CD14-positive monocyte (primary cell): Measurements from ENCODE around the gene AIFM1. TPM values are rescaled to one million over a fixed set of nuclear protein-coding genes. Genes with fewer than 3 reads are reported as not detected.
"Not testable (repeated sequence)": the region's sequence is repeated elsewhere in the genome, so short reads cannot be mapped to it uniquely, and the experiment has no call there.

ENCODE experiments used
- DNase-seq, 3 donors: peaks; one replicate each; pipeline ENCODE4 v3.0.0-alpha.2; 2011 to 2022
- H2AFZ ChIP-seq: 2 replicates; pipeline ENCODE4 v1.6.0; 2012; ENCODE audit warnings: mild to moderate bottlenecking, low read depth, low read length, inconsistent platforms; ENCODE audit not compliant: insufficient read depth, poor library complexity, severe bottlenecking
- H3K27ac ChIP-seq, 2 donors: 1 replicate in 1 of 2; 2 replicates in 1 of 2; pipeline ENCODE4 v1.5.1; 2012 to 2013; ENCODE audit warnings: low read length in 2 of 2, control low read depth in 1 of 2, inconsistent platforms in 1 of 2, low read depth in 1 of 2, mild to moderate bottlenecking in 1 of 2
- H3K27me3 ChIP-seq, 2 donors: one replicate each; pipeline versions ENCODE4 v1.6.0 to v1.6.1; 2011 to 2013; ENCODE audit warnings: low read length in 2 of 2; ENCODE audit not compliant: control insufficient read depth in 2 of 2, insufficient read depth in 2 of 2
- H3K36me3 ChIP-seq, 2 donors: replicated peaks in 1 of 2; 1 replicate in 1 of 2; 2 replicates in 1 of 2; pipeline versions ENCODE4 v1.5.1 to v1.6.1; 2012 to 2013; ENCODE audit warnings: low read length in 2 of 2, control low read depth in 1 of 2, inconsistent platforms in 1 of 2, mild to moderate bottlenecking in 1 of 2; ENCODE audit not compliant: insufficient read depth in 2 of 2, control insufficient read depth in 1 of 2
- H3K4me1 ChIP-seq, 2 donors: 1 replicate in 1 of 2; 2 replicates in 1 of 2; pipeline versions ENCODE4 v1.5.1 to v1.6.1; 2012 to 2013; ENCODE audit warnings: low read length in 2 of 2, control low read depth in 1 of 2, inconsistent platforms in 1 of 2, mild to moderate bottlenecking in 1 of 2, moderate library complexity in 1 of 2; ENCODE audit not compliant: insufficient read depth in 2 of 2, control insufficient read depth in 1 of 2
- H3K4me2 ChIP-seq: replicated peaks from 2 replicates; pipeline ENCODE3; 2012; ENCODE audit warnings: low read length, moderate library complexity, mild to moderate bottlenecking; ENCODE audit not compliant: poor library complexity, severe bottlenecking; ENCODE audit errors: extremely low read depth
- H3K4me3 ChIP-seq, 3 experiments: fragments of 200-600 bp in 1 of 3; sonication (generic) in 1 of 3; replicated peaks in 1 of 3; 1 replicate in 2 of 3; 2 replicates in 1 of 3; pipeline ENCODE4 v1.5.1; 2011 to 2013; ENCODE audit warnings: low read length in 3 of 3, mild to moderate bottlenecking in 3 of 3, control low read depth in 2 of 3, low read depth in 2 of 3, inconsistent platforms in 1 of 3, moderate library complexity in 1 of 3
- H3K79me2 ChIP-seq: 2 replicates; pipeline ENCODE4 v1.6.0; 2012; ENCODE audit warnings: mild to moderate bottlenecking, control low read depth, inconsistent platforms, low read length, moderate library complexity; ENCODE audit not compliant: insufficient read depth
- H3K9ac ChIP-seq: 2 replicates; pipeline ENCODE4 v1.6.0; 2017; ENCODE audit warnings: low read length, mild to moderate bottlenecking; ENCODE audit not compliant: insufficient read depth, poor library complexity, severe bottlenecking
- H3K9me3 ChIP-seq, 2 donors: replicated peaks in 1 of 2; 1 replicate in 1 of 2; 2 replicates in 1 of 2; pipeline versions ENCODE4 v1.5.1 to v1.6.1; 2012 to 2013; ENCODE audit warnings: low read length in 2 of 2, control low read depth in 1 of 2; ENCODE audit not compliant: control insufficient read depth in 1 of 2, insufficient read depth in 1 of 2
- H4K20me1 ChIP-seq: 2 replicates; pipeline ENCODE4 v1.6.0; 2012; ENCODE audit warnings: mild to moderate bottlenecking, low read length, control low read depth, moderate library complexity; ENCODE audit not compliant: insufficient read depth
- H3K27ac Mint-ChIP-seq, 7 donors: one replicate each; pipeline ENCODE4 v1.8.0; 2020; ENCODE audit warnings: mild to moderate bottlenecking in 7 of 7, mixed read lengths in 7 of 7, moderate library complexity in 6 of 7, inconsistent platforms in 2 of 7
- H3K27me3 Mint-ChIP-seq, 3 donors: one replicate each; pipeline ENCODE4 v1.8.0; 2021 to 2022; ENCODE audit warnings: low read depth in 3 of 3, mild to moderate bottlenecking in 3 of 3, mixed read lengths in 3 of 3, moderate library complexity in 3 of 3, inconsistent platforms in 1 of 3
- H3K36me3 Mint-ChIP-seq, 2 donors: one replicate each; pipeline ENCODE4 v1.8.0; 2020; ENCODE audit warnings: mixed read lengths in 2 of 2, inconsistent platforms in 1 of 2, mild to moderate bottlenecking in 1 of 2
- H3K4me1 Mint-ChIP-seq: one replicate; pipeline ENCODE4 v1.8.0; 2020; ENCODE audit warnings: mild to moderate bottlenecking, mixed read lengths
- H3K4me3 Mint-ChIP-seq, 2 donors: one replicate each; pipeline ENCODE4 v1.8.0; 2020; ENCODE audit warnings: mild to moderate bottlenecking in 2 of 2, mixed read lengths in 2 of 2, moderate library complexity in 1 of 2
- H3K9me3 Mint-ChIP-seq, 7 donors: one replicate each; pipeline ENCODE4 v1.8.0; 2020 to 2022; ENCODE audit warnings: mixed read lengths in 7 of 7, mild to moderate bottlenecking in 6 of 7, moderate library complexity in 6 of 7, inconsistent platforms in 2 of 7
- CTCF ChIP-seq: fragments of 200-600 bp; IDR thresholded peaks from one replicate; pipeline ENCODE4 v1.8.0; 2022; ENCODE audit warnings: antibody characterized with exemption, mild to moderate bottlenecking
- WGBS: methylation state at CpG from one replicate; pipeline ENCODE4 v1.1.5; 2013; ENCODE audit warnings: missing lambda C conversion rate; ENCODE audit not compliant: insufficient coverage; 5-methylcytosine and 5-hydroxymethylcytosine counted together
- intact Hi-C, 2 donors: fragments of 100-400 bp; cut with micrococcal nuclease; formaldehyde crosslinking; loops; one replicate each; pipeline versions ENCODE4 v1.15.0 to v1.15.1; 2023
- polyA plus RNA-seq, 3 donors: library from polyadenylated mRNA; depleted of rRNA in 1 of 3; unstranded in 2 of 3; stranded (reverse) in 1 of 3; fragments of 300-500 nt in 2 of 3; fragments of >200 nt in 1 of 3; fragmentation: Illumina TruSeq in 2 of 3; gene quantifications; 1 replicate in 2 of 3; 2 replicates in 1 of 3; pipeline ENCODE4 v1.2.3, GENCODE V29; 2012 to 2021

Gene AIFM1
- polyA plus RNA-seq, 3 donors, result 15.1 to 19.1 (median 18.6) TPM

DNA sequence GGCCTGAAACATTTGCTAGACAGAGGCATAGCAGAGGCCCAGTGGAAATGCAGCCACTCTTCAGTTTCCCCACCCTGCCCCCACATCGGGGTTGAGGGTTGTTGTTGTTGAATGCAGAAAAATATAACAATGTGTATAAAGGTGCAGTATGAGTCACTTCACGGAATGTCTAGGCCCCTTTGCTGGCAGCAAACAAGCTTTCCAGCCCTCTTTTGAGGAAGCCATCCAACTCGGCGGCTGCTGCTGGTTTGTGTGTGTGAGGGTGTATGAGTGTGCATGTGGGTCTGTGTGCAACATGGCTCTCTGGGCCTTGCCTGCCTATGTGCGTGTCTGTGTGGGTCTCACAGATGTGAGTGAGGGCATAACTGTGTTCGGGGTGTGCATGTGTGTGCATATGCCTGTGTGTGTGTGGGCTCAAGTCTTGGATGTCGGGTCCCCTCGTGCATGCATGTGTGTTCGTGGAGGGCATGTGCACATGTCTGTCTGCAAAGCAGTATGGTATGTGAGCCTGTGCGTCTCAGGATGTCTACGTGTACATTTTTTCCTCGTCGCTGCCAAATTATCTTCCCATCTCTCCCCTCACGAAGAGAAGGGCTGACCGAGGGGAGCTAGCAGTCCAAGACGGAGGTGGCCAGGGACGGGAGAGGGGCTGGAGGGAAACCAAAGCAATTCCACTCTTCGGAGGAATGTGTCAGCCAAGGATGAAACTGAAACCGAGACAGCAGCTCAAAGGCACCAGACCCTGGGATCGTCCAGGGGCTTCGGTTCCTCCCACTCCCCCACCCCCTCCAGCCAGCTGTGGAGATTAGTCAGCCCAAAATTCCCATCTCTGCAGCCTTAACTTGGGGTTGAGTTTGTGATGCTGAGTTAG, 47.0 kb downstream of the AIFM1 start:
- Histone ChIP-seq H3K79me2 (peaks cover 5% of the 10 kb centered on the region), H4K20me1 (no peaks in the 10 kb centered on the region), H3K4me2 (no peak overlapping the region), H3K36me3 (no peaks in the 10 kb centered on the region), H3K4me3 (no peak overlapping the region), H2AFZ (no peak overlapping the region), H3K27ac (no peak overlapping the region), H3K27me3 (no peaks in the 10 kb centered on the region), H3K9ac (no peak overlapping the region), H3K4me1 (peaks cover 18 to 44% of the 10 kb centered on the region in 2 donors), H3K9me3 (no peaks in the 10 kb centered on the region)
- peaks cover 3 to 19% (median 5%) of the 10 kb centered on the region in 3 donors for H3K27me3 Mint-ChIP-seq
- no peak for TF ChIP-seq CTCF
- WGBS, result 44% methylated on average over 4 of the region's 21 CpGs
- H3K4me1 Mint-ChIP-seq, result peaks cover 38% of the 10 kb centered on the region
- H3K9me3 Mint-ChIP-seq, result peaks cover 0 to 2% (median 0%) of the 10 kb centered on the region in 7 donors
- H3K36me3 Mint-ChIP-seq, result peaks cover 2 to 10% of the 10 kb centered on the region in 2 donors
- DNase-seq, result peak in 2 of 3 donors; percentile 22 to 26
- H3K27ac Mint-ChIP-seq, result peak overlapping the region in 2 of 7 donors; percentile 10 to 20
- intact Hi-C loops, result no loop called here
- H3K4me3 Mint-ChIP-seq, result no peak overlapping the region

- Histone ChIP-seq H3K27ac (no peak overlapping the region), H3K27me3 (no peaks in the 10 kb centered on the region), H3K79me2 (peaks cover 8% of the 10 kb centered on the region), H3K4me1 (peaks cover 21 to 43% of the 10 kb centered on the region in 2 donors), H3K4me3 (no peak overlapping the region), H3K4me2 (no peak overlapping the region), H3K9me3 (no peaks in the 10 kb centered on the region), H2AFZ (no peak overlapping the region), H4K20me1 (no peaks in the 10 kb centered on the region), H3K9ac (no peak overlapping the region), H3K36me3 (no peaks in the 10 kb centered on the region)
- Mint-ChIP-seq H3K27ac (peak overlapping the region in 1 of 7 donors; percentile 54), H3K4me3 (no peak overlapping the region), H3K9me3 (peaks cover 0 to 2% (median 0%) of the 10 kb centered on the region in 7 donors), H3K4me1 (peaks cover 42% of the 10 kb centered on the region), H3K27me3 (peaks cover 0 to 14% (median 5%) of the 10 kb centered on the region in 3 donors), H3K36me3 (peaks cover 0 to 3% of the 10 kb centered on the region in 2 donors)
- intact Hi-C loops, result no loop called here
- WGBS, result no CpG with 5 or more reads among the region's 7 CpGs
- DNase-seq, result no peak
- no peak for TF ChIP-seq CTCF
These were observed 48.5 kb downstream of the AIFM1 start for GRCh38 chrX:130117166-130117565.

DNA sequence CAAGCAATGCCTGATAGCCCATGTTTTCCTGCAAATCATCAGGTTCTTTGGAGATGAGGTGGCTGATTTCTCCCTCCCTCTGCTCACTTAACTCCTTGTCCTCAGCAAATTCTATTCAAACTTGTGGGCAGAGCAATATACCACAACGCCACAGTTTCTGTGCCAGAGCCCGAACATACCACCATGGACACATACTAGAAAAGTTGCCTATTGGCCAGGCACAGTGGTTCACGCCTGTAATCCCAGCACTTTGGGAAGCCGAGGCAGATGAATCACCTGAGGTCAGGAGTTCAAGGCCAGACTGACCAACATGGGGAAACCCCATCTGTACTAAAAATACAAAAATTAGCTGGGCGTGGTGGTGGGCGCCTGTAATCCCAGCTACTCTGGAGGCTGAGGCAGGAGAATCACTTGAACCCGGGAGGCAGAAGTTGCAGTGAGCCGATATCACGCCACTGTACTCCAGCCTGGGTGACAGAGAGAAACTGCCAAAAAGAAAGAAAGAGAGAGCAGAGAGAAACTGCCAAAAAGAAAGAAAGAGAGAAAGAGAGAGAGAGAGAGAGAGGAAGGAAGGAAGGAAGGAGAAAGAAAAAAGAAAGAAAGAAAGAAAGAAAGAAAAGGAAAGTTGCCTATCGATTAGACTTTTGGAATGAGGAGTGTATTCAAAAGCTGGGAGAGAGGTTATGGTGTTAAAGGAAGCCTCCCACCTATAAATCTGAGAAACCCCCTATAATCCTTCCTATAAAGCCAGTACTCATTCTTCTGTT, 50.3 kb downstream of the AIFM1 start:
- DNase-seq, H3K9ac ChIP-seq, H3K9me3 Mint-ChIP-seq, H3K4me3 Mint-ChIP-seq, H3K27me3 ChIP-seq, H3K36me3 Mint-ChIP-seq, H3K9me3 ChIP-seq, H3K4me3 ChIP-seq, H4K20me1 ChIP-seq, H3K27ac ChIP-seq, H2AFZ ChIP-seq, intact Hi-C loops, H3K4me2 ChIP-seq, H3K36me3 ChIP-seq: not testable (repeated sequence)
- H3K27ac Mint-ChIP-seq, result peak overlapping the region in 1 of 7 donors; percentile 72
- H3K27me3 Mint-ChIP-seq, result peaks cover 0 to 11% (median 5%) of the 10 kb centered on the region in 3 donors
- WGBS, result 96% methylated on average over 4 of the region's 10 CpGs
- Histone ChIP-seq H3K4me1 (peaks cover 25 to 40% of the 10 kb centered on the region in 2 donors), H3K79me2 (peaks cover 19% of the 10 kb centered on the region)
- peaks cover 49% of the 10 kb centered on the region for H3K4me1 Mint-ChIP-seq
